Uterus (tissue), 4 donors: ENCODE measurements around the gene TSPAN6. TPM values are rescaled to one million over a fixed set of nuclear protein-coding genes. Genes with fewer than 3 reads are reported as not detected.

ENCODE experiments used
- DNase-seq, 2 donors: peaks; one replicate each; pipeline ENCODE4 v3.0.0-alpha.2; 2019 to 2020
- H3K27ac ChIP-seq, 2 donors: fragments of 200-600 bp; sonication (generic); 1 replicate in 1 of 2; 2 replicates in 1 of 2; pipeline ENCODE4 v1.5.1; 2016 to 2018
- H3K27me3 ChIP-seq, 2 donors: fragments of 200-600 bp; sonication (generic); one replicate each; pipeline ENCODE4 v1.5.1; 2018 to 2019; ENCODE audit warnings: control low read depth in 1 of 2
- H3K36me3 ChIP-seq, 2 donors: fragments of 200-600 bp; sonication (generic); one replicate each; pipeline ENCODE4 v1.5.1; 2019; ENCODE audit warnings: control low read depth in 1 of 2
- H3K4me1 ChIP-seq, 2 donors: fragments of 200-600 bp; sonication (generic); one replicate each; pipeline ENCODE4 v1.5.1; 2018 to 2019; ENCODE audit warnings: control low read depth in 1 of 2
- H3K4me3 ChIP-seq, 2 donors: fragments of 200-600 bp; sonication (generic); 1 replicate in 1 of 2; 2 replicates in 1 of 2; pipeline ENCODE4 v1.5.1; 2018 to 2019; ENCODE audit warnings: mild to moderate bottlenecking in 1 of 2
- H3K9me3 ChIP-seq, 2 donors: fragments of 200-600 bp; sonication (generic); one replicate each; pipeline ENCODE4 v1.5.1; 2019; ENCODE audit warnings: control low read depth in 1 of 2
- CTCF ChIP-seq, 4 experiments: fragments of 200-600 bp in 2 of 4; fragments of 450-650 bp in 2 of 4; sonication (generic) in 2 of 4; IDR thresholded peaks; one replicate each; pipeline ENCODE4 v1.5.1; 2016 to 2019; ENCODE audit warnings: antibody characterized with exemption in 4 of 4, mild to moderate bottlenecking in 2 of 4, moderate library complexity in 1 of 4
- POLR2A ChIP-seq, 2 donors: fragments of 450-650 bp; IDR thresholded peaks; one replicate each; pipeline ENCODE4 v1.6.1; 2016; ENCODE audit warnings: antibody characterized with exemption in 2 of 2, mild to moderate bottlenecking in 1 of 2, moderate library complexity in 1 of 2
- intact Hi-C: fragments of 100-400 bp; cut with DNase I; formaldehyde crosslinking; loops from one replicate; pipeline ENCODE4 v1.15.1; 2023; ENCODE audit warnings: low total_unique reads
- total RNA-seq, 4 donors: library from RNA; depleted of rRNA in 3 of 4; stranded (reverse); fragments of >200 nt in 3 of 4; gene quantifications; one replicate each; pipeline versions ENCODE4 v1.1.0 to v1.2.4, GENCODE V29; 2014 to 2023
- donor health status: DM: yes; HTN: yes; CAD: no.

Gene TSPAN6
- total RNA-seq, 4 donors from 2014 or later, result 22.3 to 74.8 (median 27.5) TPM

- H3K27me3 ChIP-seq, result no peaks in the 10 kb centered on the region
- no peaks in the 10 kb centered on the region for H3K4me1 ChIP-seq
- H3K4me3 ChIP-seq, result no peak overlapping the region
- no peak for DNase-seq
- intact Hi-C loops, result no loop called here
- TF ChIP-seq POLR2A (IDR thresholded peaks at IDR 0.05), result no peak
- no peak for TF ChIP-seq CTCF (IDR thresholded peaks at IDR 0.05)
- no peaks in the 10 kb centered on the region for H3K9me3 ChIP-seq
- no peak overlapping the region for H3K27ac ChIP-seq
- no peaks in the 10 kb centered on the region for H3K36me3 ChIP-seq
These were observed 44.1 kb upstream of the TSPAN6 start for GRCh38 chrX:100680756-100681155.

GRCh38 chrX:100677611-100678181, 41.1 kb upstream of the TSPAN6 start:
- Histone ChIP-seq H3K27ac (peak overlapping the region; percentile 56 to 57), H3K36me3 (no peaks in the 10 kb centered on the region), H3K4me1 (no peaks in the 10 kb centered on the region), H3K4me3 (no peak overlapping the region), H3K27me3 (no peaks in the 10 kb centered on the region), H3K9me3 (no peaks in the 10 kb centered on the region)
- no peak for TF ChIP-seq CTCF (IDR thresholded peaks at IDR 0.05)
- TF ChIP-seq POLR2A (IDR thresholded peaks at IDR 0.05), result no peak
- intact Hi-C loops, result no loop called here
- DNase-seq, result peak in 1 of 2 donors; percentile 34

- no peaks in the 10 kb centered on the region for H3K4me1 ChIP-seq
- TF ChIP-seq POLR2A (IDR thresholded peaks at IDR 0.05) (no peak), CTCF (IDR thresholded peaks at IDR 0.05) (no peak)
These were observed 38.1 kb upstream of the TSPAN6 start for GRCh38 chrX:100674705-100675104.

GRCh38 chrX:100673397-100673953, 36.9 kb upstream of the TSPAN6 start:
- Histone ChIP-seq H3K9me3 (no peaks in the 10 kb centered on the region), H3K36me3 (no peaks in the 10 kb centered on the region), H3K4me3 (no peak overlapping the region), H3K27me3 (no peaks in the 10 kb centered on the region), H3K27ac (peak overlapping the region in 1 of 2 donors; percentile 2), H3K4me1 (no peaks in the 10 kb centered on the region)
- no peak for TF ChIP-seq POLR2A (IDR thresholded peaks at IDR 0.05)
- no peak for TF ChIP-seq CTCF (IDR thresholded peaks at IDR 0.05)
- intact Hi-C loops, result no loop called here
- no peak for DNase-seq

More at GRCh38 chrX:100674705-100675104, 38.1 kb upstream of the TSPAN6 start:
- Histone ChIP-seq H3K36me3 (no peaks in the 10 kb centered on the region), H3K27ac (peak overlapping the region in 1 of 2 donors; percentile 15), H3K4me3 (no peak overlapping the region), H3K27me3 (no peaks in the 10 kb centered on the region), H3K9me3 (no peaks in the 10 kb centered on the region)
- DNase-seq, result no peak
- intact Hi-C loops, result no loop called here

- intact Hi-C loops, result no loop called here
- Histone ChIP-seq H3K9me3 (no peaks in the 10 kb centered on the region), H3K27ac (peak overlapping the region in 1 of 2 donors; percentile 2), H3K4me3 (no peak overlapping the region), H3K4me1 (no peaks in the 10 kb centered on the region), H3K27me3 (no peaks in the 10 kb centered on the region), H3K36me3 (no peaks in the 10 kb centered on the region)
- no peak for TF ChIP-seq CTCF (IDR thresholded peaks at IDR 0.05)
- TF ChIP-seq POLR2A (IDR thresholded peaks at IDR 0.05), result no peak
- no peak for DNase-seq
These were observed 36.4 kb upstream of the TSPAN6 start for GRCh38 chrX:100672966-100673365.
